GM21717 (cell line): ENCODE data around the gene TGIF2.
"Not testable (repeated sequence)": the region's sequence is repeated elsewhere in the genome, so short reads cannot be mapped to it uniquely, and the experiment has no call there.

Source experiments
- ATAC-seq: cut with Tn5 transposase; IDR thresholded peaks from one replicate; pipeline ENCODE4 v1.9.1; 2021; ENCODE audit warnings: mild to moderate bottlenecking, moderate library complexity; ENCODE audit not compliant: unreplicated experiment

TGIF2 gene

GRCh38 chr20:36546111-36546736 lies 27.2 kb upstream of the TGIF2 start:
- ATAC-seq: no peak

DNA sequence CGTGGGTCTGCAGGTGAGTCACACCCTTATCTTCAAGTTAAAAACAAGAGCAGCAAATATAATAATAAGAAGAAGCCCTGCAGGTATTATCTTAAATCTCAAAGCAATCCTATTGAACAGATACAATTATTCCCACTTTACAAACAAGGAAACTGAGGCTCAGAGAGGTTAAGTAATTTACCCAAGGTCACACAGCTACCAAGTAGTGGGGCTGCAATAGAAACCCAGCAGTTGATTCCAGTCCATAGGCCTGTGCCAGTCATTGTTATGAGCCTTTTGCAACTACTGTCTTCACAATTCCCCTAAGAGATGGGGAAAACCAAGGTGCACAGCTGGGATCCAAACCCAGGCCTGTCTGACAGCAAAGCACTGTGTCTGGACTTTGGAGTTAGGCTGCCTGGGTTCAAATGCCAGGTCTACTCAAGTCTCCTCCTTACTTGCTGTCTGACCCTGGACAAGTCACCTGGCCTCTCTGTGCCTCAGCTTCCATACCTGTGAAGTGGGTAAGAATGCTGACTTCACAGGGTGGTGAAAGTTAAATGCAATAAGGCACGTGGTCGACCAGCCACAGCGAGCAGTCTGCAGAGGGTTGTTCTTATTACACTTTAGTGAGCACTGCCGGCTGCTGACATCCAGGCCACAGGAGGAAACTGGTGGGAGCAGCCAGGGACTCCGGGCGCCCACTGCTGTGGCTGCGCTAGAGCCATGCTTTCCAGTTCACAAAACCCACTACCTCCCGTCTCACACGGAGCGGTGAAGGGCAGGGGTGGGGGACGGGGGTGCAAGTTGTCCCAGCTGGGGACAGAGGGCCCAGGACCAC lies 26.0 kb upstream of the TGIF2 start:
- no peak for ATAC-seq

- no peak for ATAC-seq
These were observed 25.4 kb upstream of the TGIF2 start for GRCh38 chr20:36548006-36548315.

GRCh38 chr20:36548704-36549627 lies 24.4 kb upstream of the TGIF2 start:
- ATAC-seq: no peak

GRCh38 chr20:36549628-36549941 lies 23.8 kb upstream of the TGIF2 start:
- no peak for ATAC-seq

GRCh38 chr20:36549942-36550789 lies 23.2 kb upstream of the TGIF2 start:
- no peak for ATAC-seq

GRCh38 chr20:36550790-36551299 lies 22.6 kb upstream of the TGIF2 start:
- no peak for ATAC-seq

DNA sequence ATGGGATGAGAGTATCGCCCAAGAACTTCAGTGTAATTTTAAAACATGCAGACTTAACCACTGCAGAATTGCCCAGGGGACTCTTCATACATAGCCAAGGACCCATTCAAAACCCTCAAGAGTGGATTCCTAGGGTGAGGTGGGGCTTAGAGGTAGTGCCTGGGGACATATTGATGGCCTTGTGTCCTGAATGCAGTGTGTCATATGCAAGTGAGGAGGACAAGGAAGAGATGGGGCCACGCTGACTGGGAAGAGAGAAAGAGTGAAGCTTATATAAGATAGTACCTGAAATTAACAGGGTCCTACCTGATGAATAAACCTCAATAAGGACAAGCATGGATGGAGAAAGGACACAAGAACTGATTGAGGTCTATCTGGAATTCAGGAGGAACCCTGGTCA lies 18.1 kb upstream of the TGIF2 start:
- ATAC-seq: no peak

DNA sequence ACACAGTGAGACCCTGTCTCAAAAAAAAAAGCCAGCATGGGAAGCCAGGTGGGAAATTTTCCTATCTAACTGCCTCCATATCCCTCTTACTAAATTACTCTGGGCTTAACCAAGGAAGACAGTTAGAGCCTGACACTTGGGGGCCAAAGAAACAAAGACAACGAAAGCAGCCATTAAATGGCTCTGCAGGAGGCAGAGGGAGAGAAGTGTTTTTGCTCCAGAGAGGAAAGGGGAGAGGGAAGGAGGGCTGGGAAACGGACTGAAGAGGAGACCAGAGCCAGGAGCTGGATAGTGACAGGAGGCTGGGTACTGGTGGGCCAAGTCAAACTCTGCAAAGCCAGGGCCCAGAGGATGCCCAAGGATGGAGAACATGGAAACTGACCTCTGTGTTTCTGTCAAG lies 10.7 kb upstream of the TGIF2 start:
- ATAC-seq: no peak

GRCh38 chr20:36563374-36563773 lies 10.0 kb upstream of the TGIF2 start:
- ATAC-seq: no peak

- ATAC-seq: not testable (repeated sequence)
These were observed 9.2 kb upstream of the TGIF2 start for GRCh38 chr20:36564078-36564725.

DNA sequence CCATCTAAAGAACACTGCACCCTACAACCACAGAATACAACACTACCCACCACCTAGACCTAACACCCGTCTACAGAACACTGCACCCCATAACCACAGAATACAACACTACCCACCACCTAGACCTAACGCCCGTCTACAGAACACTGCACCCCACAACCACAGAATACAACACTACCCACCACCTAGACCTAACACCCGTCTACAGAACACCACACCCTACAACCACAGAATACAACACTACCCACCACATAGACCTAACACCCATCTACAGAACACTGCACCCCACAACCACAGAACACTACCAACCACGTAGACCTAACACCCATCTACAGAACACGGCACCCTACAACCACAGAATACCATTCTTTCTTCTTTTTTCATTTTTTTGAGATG lies 8.7 kb upstream of the TGIF2 start:
- not testable (repeated sequence) for ATAC-seq

- ATAC-seq: no peak
These were observed 7.9 kb upstream of the TGIF2 start for GRCh38 chr20:36565520-36565919.

DNA sequence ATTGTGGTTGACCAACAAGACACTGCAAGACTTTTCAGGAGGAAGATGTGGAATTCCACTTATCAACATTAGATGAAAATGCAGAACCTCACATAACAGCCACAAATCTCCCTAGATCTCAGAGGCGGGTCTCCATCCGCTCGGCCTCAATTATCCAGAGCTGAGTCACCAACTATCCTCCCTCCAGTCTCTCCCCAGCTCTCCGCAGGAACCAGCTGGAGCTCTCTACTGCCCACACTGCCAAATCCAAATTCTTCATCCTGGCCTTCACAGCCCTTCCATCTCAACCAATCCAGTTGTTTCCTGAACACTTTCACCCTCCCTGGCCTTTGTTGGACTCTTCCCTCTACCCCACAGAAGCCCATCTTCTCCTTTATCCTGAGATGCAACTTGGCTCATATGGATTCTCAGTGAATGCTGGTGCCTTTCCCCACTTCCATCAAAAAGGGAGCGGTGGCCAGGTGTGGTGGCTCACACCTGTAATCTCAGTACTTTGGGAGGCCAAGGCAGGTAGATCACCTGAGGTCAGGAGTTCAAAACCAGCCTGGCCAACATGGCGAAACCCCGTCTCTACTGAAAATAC lies 3.5 kb upstream of the TGIF2 start:
- ATAC-seq: no peak

DNA sequence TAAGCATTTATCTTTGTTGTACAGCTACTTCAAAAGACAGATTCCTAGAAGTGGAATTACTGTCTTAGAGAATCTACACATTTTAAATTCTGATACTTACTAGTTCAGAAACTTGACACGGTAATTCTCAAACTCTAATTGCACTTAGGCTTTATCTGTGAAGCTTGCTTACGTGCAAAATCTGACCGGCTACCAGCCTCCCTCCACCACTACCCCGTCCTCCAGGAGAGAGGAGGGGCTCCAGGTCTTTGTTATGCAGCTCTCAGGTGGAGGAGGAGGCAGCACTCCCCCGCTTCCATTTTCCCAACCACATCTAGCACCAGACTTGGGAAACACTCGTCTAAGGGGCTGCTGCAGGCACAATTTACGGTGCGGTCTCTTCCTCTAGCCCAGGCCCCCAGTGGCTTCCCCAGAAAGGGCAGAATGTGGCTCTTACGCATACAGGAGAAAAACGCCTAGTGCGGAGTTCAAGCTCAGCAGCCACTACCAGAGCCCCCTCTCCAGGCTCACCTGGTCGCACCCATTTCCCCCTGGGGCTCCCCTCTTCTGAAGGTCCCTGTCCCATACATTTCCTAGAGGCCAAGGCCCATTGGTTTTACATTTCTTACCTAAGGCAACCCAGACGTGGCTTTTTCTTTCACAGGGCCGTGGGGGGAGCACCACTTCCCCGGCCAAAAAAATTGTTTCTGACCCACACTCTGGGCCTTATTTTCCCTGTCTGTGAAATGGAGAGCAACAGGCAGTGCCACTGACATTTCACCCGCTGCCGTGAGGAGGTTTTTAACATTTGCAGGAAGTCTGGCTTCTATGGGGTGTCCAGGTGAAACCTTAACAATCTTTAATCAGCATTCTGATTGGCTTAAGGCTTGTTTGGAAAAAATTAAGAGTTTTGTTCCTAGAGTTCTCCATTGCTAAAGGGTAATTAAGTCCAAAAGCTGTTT lies 1.6 kb upstream of the TGIF2 start:
- ATAC-seq: no peak

- ATAC-seq: no peak
These were observed 695 bp upstream of the TGIF2 start for GRCh38 chr20:36572701-36573102.

DNA sequence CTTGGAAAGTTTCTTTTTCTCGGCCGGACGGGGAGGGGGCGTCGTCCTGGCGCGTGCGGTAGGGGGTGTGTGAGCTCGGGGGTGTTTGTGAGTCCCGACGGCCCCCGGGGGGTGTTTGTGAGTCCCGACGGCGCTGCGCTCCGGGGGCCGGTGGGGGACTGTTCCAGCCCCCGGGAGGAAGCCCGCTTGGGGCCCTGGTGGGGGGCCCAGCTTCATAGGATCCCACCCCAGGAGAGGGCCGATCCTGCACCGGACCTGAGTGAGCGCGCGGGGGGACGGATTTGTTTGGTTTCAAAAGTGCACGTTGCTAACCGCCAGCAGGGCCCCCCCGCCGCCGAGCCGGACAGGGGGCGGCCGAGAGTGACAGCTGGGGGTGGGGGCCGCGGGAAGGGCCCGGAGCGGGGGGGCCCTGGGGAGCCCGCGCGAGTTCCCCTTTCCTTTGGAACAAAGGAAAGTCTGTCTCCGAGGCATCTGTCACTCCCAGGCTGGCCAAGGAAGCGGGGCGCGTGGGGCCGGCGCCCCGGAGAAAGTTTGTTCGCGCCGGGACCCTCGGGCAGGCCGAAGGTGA lies 485 bp downstream of the TGIF2 start:
- ATAC-seq: peak; percentile 16

GRCh38 chr20:36574366-36575135 lies 1.2 kb downstream of the TGIF2 start:
- ATAC-seq: no peak
